GM18868 (cell line): ENCODE results near the gene POLR1C.
"Not testable (repeated sequence)": the region's sequence is repeated elsewhere in the genome, so short reads cannot be mapped to it uniquely, and the experiment has no call there.

Experiments used
- ATAC-seq: cut with Tn5 transposase; IDR thresholded peaks from one replicate; pipeline ENCODE4 v1.9.1; 2021; ENCODE audit warnings: mild to moderate bottlenecking, moderate library complexity; ENCODE audit not compliant: unreplicated experiment

POLR1C gene

GRCh38 chr6:43516697-43517504 is at the start of gene POLR1C, which contains the start of gene YIPF3:
POLR1C (plus strand) TSS chr6:43517089; CDS start chr6:43517110, 21 bp downstream.
YIPF3 (minus strand) TSS chr6:43516926; CDS start chr6:43516807, 119 bp downstream.
- ATAC-seq = peak; percentile 89

GRCh38 chr6:43467265-43467664 is 49.6 kb upstream of the POLR1C start:
- not testable (repeated sequence) for ATAC-seq

- no peak for ATAC-seq
Observed at GRCh38 chr6:43467752-43468151, 49.1 kb upstream of the POLR1C start.

GRCh38 chr6:43468240-43468639 is 48.6 kb upstream of the POLR1C start:
- ATAC-seq = no peak

- ATAC-seq = no peak
Observed at GRCh38 chr6:43468748-43469681, 47.9 kb upstream of the POLR1C start.

GRCh38 chr6:43469947-43470346 is 46.9 kb upstream of the POLR1C start:
- ATAC-seq = no peak

GRCh38 chr6:43471399-43471798 is 45.5 kb upstream of the POLR1C start:
- ATAC-seq = no peak

GRCh38 chr6:43472515-43472914 is 44.4 kb upstream of the POLR1C start:
- ATAC-seq = no peak

GRCh38 chr6:43475516-43475915 is 41.4 kb upstream of the POLR1C start:
- no peak for ATAC-seq

- ATAC-seq = no peak
Observed at GRCh38 chr6:43476746-43477145, 40.1 kb upstream of the POLR1C start.

- peak; percentile 99 for ATAC-seq
Observed at GRCh38 chr6:43477235-43478007, 39.5 kb upstream of the POLR1C start, which contains the start of gene TJAP1. TJAP1 (plus strand) TSS chr6:43477570; CDS start chr6:43499002, 21,432 bp downstream.

- no peak for ATAC-seq
Observed at GRCh38 chr6:43478008-43478372, 38.9 kb upstream of the POLR1C start.

GRCh38 chr6:43481075-43481474 is 35.8 kb upstream of the POLR1C start:
- ATAC-seq = no peak

GRCh38 chr6:43481591-43482236 is 35.2 kb upstream of the POLR1C start:
- ATAC-seq = no peak

GRCh38 chr6:43488667-43489276 is 28.1 kb upstream of the POLR1C start:
- ATAC-seq = no peak

GRCh38 chr6:43489277-43490072 is 27.4 kb upstream of the POLR1C start:
- ATAC-seq = no peak

GRCh38 chr6:43490523-43490939 is 26.4 kb upstream of the POLR1C start:
- no peak for ATAC-seq

- no peak for ATAC-seq
Observed at GRCh38 chr6:43491750-43492661, 24.9 kb upstream of the POLR1C start.
